HEK293 (cell line): ENCODE data around the gene ALDH18A1.

ENCODE experiments used
- CTCF ChIA-PET: fragments of 350-600 bp; formaldehyde crosslinking; extraction: SDS; loops from one replicate; lab custom pipeline; 2021; ENCODE audit warnings: antibody characterized with exemption; lab: Yijun Ruan, JAX
- POLR2A ChIA-PET: fragments of 300-600 bp; formaldehyde crosslinking; extraction: SDS; loops from one replicate; lab custom pipeline; 2020; ENCODE audit warnings: antibody characterized with exemption, inconsistent platforms; lab: Yijun Ruan, JAX
- H3K27ac ChIP-seq: fragments of 200-500 bp; sonication (Bioruptor generic); 2 replicates; pipeline ENCODE4 v1.5.1; 2014; ENCODE audit warnings: low read depth, low read length, control low read depth, inconsistent platforms; ENCODE audit errors: extremely low read depth
- H3K36me3 ChIP-seq, 2 experiments: fragments of 200-500 bp in 1 of 2; sonication (Bioruptor generic) in 1 of 2; 1 replicate in 1 of 2; 2 replicates in 1 of 2; pipeline ENCODE4 v1.5.1; 2014 to 2017; ENCODE audit warnings: inconsistent platforms in 2 of 2, low read length in 2 of 2; ENCODE audit not compliant: control insufficient read depth in 2 of 2, insufficient read depth in 1 of 2
- H3K4me1 ChIP-seq: fragments of 200-500 bp; sonication (Bioruptor generic); 2 replicates; pipeline ENCODE4 v1.5.1; 2014; ENCODE audit warnings: mild to moderate bottlenecking, low read length, inconsistent platforms; ENCODE audit not compliant: control insufficient read depth, insufficient read depth
- H3K4me3 ChIP-seq: 2 replicates; pipeline ENCODE4 v1.5.1; 2011; ENCODE audit warnings: low read depth, mild to moderate bottlenecking, control low read depth, low read length, moderate library complexity
- H3K9me3 ChIP-seq: fragments of 200-500 bp; sonication (Bioruptor generic); 2 replicates; pipeline ENCODE4 v1.5.1; 2014; ENCODE audit warnings: low read depth, low read length, inconsistent platforms; ENCODE audit not compliant: control insufficient read depth, insufficient read depth
- GLIS1 ChIP-seq: fragments of 450-650 bp; formaldehyde crosslinking; IDR thresholded peaks from 2 replicates; pipeline ENCODE4 v1.5.1; 2016; ENCODE audit warnings: missing biosample characterization, missing genetic modification characterization
- GLIS2 ChIP-seq: fragments of 450-650 bp; formaldehyde crosslinking; IDR thresholded peaks from 2 replicates; pipeline ENCODE4 v1.5.1; 2016; ENCODE audit warnings: missing biosample characterization, missing genetic modification characterization
- KLF1 ChIP-seq: fragments of 450-650 bp; formaldehyde crosslinking; IDR thresholded peaks from 2 replicates; pipeline ENCODE4 v1.5.1; 2016; ENCODE audit warnings: missing biosample characterization, missing genetic modification characterization
- KLF9 ChIP-seq: fragments of 450-650 bp; formaldehyde crosslinking; IDR thresholded peaks from 2 replicates; pipeline ENCODE4 v1.5.1; 2016; ENCODE audit warnings: missing biosample characterization, missing genetic modification characterization, low read depth
- MEIS1 ChIP-seq: sonication (generic); formaldehyde crosslinking; IDR thresholded peaks from 2 replicates; pipeline ENCODE4 v1.8.1; 2022; ENCODE audit warnings: missing genetic modification reagents, mild to moderate bottlenecking, borderline replicate concordance
- PRDM1 ChIP-seq: fragments of 450-650 bp; formaldehyde crosslinking; IDR thresholded peaks from 2 replicates; pipeline ENCODE4; 2016; ENCODE audit warnings: missing biosample characterization, missing genetic modification characterization
- ZFHX2 ChIP-seq: fragments of 450-650 bp; formaldehyde crosslinking; conservative IDR thresholded peaks from 2 replicates; pipeline ENCODE4 v1.5.1; 2016; ENCODE audit warnings: missing biosample characterization, missing genetic modification characterization
- ZIC2 ChIP-seq: fragments of 450-650 bp; formaldehyde crosslinking; IDR thresholded peaks from 2 replicates; pipeline ENCODE4 v1.5.1; 2016; ENCODE audit warnings: missing biosample characterization, missing genetic modification characterization
- ZNF132 ChIP-seq: fragments of 450-650 bp; formaldehyde crosslinking; IDR thresholded peaks from 2 replicates; pipeline ENCODE4 v1.5.1; 2017; ENCODE audit warnings: missing biosample characterization, missing genetic modification characterization, borderline replicate concordance
- ZNF155 ChIP-seq: fragments of 450-650 bp; formaldehyde crosslinking; IDR thresholded peaks from 2 replicates; pipeline ENCODE4 v1.5.1; 2016; ENCODE audit warnings: missing biosample characterization, missing genetic modification characterization
- ZNF174 ChIP-seq: fragments of 450-650 bp; formaldehyde crosslinking; IDR thresholded peaks from 2 replicates; pipeline ENCODE4 v1.5.0; 2017; ENCODE audit warnings: missing biosample characterization, mild to moderate bottlenecking, missing genetic modification characterization
- ZNF394 ChIP-seq: fragments of 450-650 bp; formaldehyde crosslinking; IDR thresholded peaks from 2 replicates; pipeline ENCODE4 v1.5.1; 2016; ENCODE audit warnings: missing biosample characterization, missing genetic modification characterization, mild to moderate bottlenecking, moderate library complexity, borderline replicate concordance
- TF ChIP-seq, protein P1 (sequence below): fragments of 450-650 bp; IDR thresholded peaks from 2 replicates; pipeline ENCODE4 v1.5.1; 2018; ENCODE audit warnings: missing biosample characterization, mild to moderate bottlenecking, missing genetic modification characterization
- TF ChIP-seq, protein P2 (sequence below): fragments of 450-650 bp; formaldehyde crosslinking; IDR thresholded peaks from 2 replicates; pipeline ENCODE4 v1.5.1; 2016; ENCODE audit warnings: missing biosample characterization, missing genetic modification characterization, low read depth
- TF ChIP-seq, protein P3 (sequence below): fragments of 450-650 bp; formaldehyde crosslinking; IDR thresholded peaks from 2 replicates; pipeline ENCODE4 v1.5.1; 2016; ENCODE audit warnings: missing biosample characterization, missing genetic modification characterization

The ALDH18A1 gene

DNA sequence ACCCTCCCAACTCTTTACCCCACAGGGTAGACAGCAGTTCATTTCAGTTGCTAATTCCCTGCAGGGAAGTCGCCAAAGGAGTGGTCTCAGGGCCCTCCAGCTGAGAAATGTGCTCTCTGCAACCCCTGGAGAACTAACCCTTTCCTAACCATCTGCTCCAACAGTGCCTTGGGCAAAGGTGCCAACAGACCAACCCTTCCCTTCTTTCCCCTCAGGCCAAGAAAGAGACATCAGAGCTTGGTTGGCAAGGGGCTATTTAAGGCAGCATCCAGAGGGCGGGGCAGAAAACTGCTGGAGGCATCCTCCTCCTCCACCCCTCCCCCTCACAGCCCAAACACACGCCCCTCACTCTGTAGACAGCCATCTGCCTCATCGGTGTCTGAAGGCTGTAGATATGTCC lies 97.0 kb downstream of the ALDH18A1 start:
- Histone ChIP-seq H3K9me3 (no peaks in the 10 kb centered on the region), H3K36me3 (no peaks in the 10 kb centered on the region), H3K27ac (no peak overlapping the region), H3K4me3 (no peak overlapping the region), H3K4me1 (peaks cover 4% of the 10 kb centered on the region; the same call in 1 of the 2 replicates)
- peak; percentile 66 for TF ChIP-seq KLF1
- TF ChIP-seq, protein P1, sequence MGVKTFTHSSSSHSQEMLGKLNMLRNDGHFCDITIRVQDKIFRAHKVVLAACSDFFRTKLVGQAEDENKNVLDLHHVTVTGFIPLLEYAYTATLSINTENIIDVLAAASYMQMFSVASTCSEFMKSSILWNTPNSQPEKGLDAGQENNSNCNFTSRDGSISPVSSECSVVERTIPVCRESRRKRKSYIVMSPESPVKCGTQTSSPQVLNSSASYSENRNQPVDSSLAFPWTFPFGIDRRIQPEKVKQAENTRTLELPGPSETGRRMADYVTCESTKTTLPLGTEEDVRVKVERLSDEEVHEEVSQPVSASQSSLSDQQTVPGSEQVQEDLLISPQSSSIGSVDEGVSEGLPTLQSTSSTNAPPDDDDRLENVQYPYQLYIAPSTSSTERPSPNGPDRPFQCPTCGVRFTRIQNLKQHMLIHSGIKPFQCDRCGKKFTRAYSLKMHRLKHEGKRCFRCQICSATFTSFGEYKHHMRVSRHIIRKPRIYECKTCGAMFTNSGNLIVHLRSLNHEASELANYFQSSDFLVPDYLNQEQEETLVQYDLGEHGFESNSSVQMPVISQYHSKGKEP (tag by site-specific recombination), result no peak
- TF ChIP-seq, protein P2, sequence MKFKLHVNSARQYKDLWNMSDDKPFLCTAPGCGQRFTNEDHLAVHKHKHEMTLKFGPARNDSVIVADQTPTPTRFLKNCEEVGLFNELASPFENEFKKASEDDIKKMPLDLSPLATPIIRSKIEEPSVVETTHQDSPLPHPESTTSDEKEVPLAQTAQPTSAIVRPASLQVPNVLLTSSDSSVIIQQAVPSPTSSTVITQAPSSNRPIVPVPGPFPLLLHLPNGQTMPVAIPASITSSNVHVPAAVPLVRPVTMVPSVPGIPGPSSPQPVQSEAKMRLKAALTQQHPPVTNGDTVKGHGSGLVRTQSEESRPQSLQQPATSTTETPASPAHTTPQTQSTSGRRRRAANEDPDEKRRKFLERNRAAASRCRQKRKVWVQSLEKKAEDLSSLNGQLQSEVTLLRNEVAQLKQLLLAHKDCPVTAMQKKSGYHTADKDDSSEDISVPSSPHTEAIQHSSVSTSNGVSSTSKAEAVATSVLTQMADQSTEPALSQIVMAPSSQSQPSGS, result no peak
- TF ChIP-seq ZFHX2 (tag by site-specific recombination), result peak; percentile 48
- no peak for TF ChIP-seq ZNF174
- no peak for TF ChIP-seq ZNF155
- TF ChIP-seq GLIS2 (tag by site-specific recombination), result 0 out of 2 replicates have a peak, but pooled peaks have one; percentile 24
- TF ChIP-seq MEIS1, result no peak
- 0 out of 2 replicates have a peak, but pooled peaks have one; percentile 20 for TF ChIP-seq GLIS1 (tag by site-specific recombination)
- TF ChIP-seq ZIC2 (tag by site-specific recombination), result peak; percentile 50
- peak; percentile 50; the same call in 1 of the 2 replicates for TF ChIP-seq KLF9 (tag by site-specific recombination)
- CTCF ChIA-PET, result interaction anchor here (0.8 to 2.3 kb wide), 4 partner anchors 9 to 185 kb away, joined by 3 to 12 read pairs (median 3); no protein-coding TSS in a partner anchor
- POLR2A ChIA-PET, result interaction anchor here (0.6 to 0.7 kb wide), 2 partner anchors 44 to 199 kb away, joined by 4 to 6 read pairs; no protein-coding TSS in a partner anchor

DNA sequence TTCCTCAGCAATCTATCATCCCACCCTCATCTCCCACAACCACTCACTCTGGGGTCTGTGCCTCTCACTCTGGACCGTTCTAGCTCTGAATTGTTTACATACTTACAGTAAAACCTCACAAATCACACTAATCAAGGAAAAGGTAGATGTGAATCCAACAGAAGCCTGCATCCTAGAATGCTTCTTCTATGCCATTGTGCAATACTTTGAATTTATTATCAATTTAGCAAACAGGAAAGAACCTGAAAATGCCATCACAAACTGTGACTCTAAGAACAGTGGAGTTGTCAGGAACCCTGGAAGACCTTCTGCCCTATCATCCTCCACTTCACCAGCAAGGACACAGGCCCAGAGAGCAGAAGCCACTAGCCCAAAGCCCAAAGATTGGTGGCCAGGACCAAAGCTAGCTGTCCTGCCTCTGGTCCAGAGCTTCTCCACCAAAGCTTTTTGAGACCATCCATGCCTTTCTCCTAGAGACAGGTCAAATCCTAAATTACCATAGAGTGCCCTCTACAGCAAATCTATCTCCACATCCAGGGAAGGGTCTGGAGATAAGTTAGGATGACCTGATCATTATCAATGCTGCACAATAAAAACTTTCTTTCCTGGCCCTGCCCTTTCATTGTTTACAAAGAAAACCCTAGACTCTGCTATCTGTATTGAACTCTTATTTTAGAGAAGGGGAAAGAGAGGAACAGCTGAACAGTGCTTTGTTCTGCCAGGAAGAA lies 97.8 kb downstream of the ALDH18A1 start:
- H3K9me3 ChIP-seq, result no peaks in the 10 kb centered on the region
- TF ChIP-seq ZNF132 (tag by site-specific recombination) (no peak), PRDM1 (tag by site-specific recombination) (peak; percentile 64; the same call in 1 of the 2 replicates)
- TF ChIP-seq, protein P3, sequence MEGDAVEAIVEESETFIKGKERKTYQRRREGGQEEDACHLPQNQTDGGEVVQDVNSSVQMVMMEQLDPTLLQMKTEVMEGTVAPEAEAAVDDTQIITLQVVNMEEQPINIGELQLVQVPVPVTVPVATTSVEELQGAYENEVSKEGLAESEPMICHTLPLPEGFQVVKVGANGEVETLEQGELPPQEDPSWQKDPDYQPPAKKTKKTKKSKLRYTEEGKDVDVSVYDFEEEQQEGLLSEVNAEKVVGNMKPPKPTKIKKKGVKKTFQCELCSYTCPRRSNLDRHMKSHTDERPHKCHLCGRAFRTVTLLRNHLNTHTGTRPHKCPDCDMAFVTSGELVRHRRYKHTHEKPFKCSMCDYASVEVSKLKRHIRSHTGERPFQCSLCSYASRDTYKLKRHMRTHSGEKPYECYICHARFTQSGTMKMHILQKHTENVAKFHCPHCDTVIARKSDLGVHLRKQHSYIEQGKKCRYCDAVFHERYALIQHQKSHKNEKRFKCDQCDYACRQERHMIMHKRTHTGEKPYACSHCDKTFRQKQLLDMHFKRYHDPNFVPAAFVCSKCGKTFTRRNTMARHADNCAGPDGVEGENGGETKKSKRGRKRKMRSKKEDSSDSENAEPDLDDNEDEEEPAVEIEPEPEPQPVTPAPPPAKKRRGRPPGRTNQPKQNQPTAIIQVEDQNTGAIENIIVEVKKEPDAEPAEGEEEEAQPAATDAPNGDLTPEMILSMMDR, result peak; percentile 34; the same call in 1 of the 2 replicates
- TF ChIP-seq, all 188 proteins: peak for 2
- no peak overlapping the region for H3K4me3 ChIP-seq
- POLR2A ChIA-PET, result no interaction called here
- H3K27ac ChIP-seq, result no peak overlapping the region
- no peaks in the 10 kb centered on the region for H3K36me3 ChIP-seq
- CTCF ChIA-PET, result interaction anchor here (0.6 to 2.3 kb wide), 6 partner anchors 8 to 1054 kb away, joined by 3 to 12 read pairs (median 3); no protein-coding TSS in a partner anchor
- H3K4me1 ChIP-seq, result peaks cover 4% of the 10 kb centered on the region; the same call in 1 of the 2 replicates

DNA sequence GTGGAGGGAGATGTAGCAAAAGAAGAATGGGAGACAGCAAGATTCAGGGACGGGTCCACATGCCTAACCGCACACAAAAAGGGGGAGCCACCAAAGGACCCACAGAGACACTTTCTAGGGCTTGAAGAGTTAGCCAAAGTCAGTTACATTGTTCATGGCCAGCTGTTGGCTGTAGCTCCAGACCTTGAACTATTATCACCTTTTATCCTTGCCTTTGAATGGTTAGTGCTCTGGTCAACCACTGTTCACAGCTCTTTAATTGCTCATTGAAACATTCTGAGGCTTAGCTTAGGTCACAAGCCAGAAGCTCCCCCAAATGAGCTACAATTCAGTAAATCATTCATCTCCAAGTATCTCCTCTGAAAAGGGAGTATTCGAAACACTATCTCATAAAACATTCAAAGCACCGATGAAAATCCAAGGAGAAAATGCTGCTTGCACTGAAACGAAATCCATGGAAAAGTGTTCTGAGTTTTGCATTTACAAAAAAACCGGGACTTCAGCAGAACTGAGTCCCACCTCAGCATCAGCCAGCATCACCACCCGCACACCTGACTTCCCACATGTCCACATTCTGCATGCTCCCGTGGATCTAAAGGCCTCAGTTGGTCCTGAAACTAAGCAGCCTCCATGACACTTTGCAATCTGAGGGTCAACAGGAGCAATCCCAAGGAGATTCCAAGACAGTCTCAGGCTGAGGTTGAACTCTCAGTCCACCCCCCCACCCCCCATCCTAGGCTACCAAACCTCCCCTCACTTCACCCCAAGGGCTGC lies 99.3 kb downstream of the ALDH18A1 start:
- POLR2A ChIA-PET, result interaction anchor here (0.6 to 0.7 kb wide), 2 partner anchors 33 to 131 kb away, joined by 3 read pairs; no protein-coding TSS in a partner anchor
- Histone ChIP-seq H3K27ac (no peak overlapping the region), H3K4me3 (no peak overlapping the region), H3K4me1 (peaks cover 4% of the 10 kb centered on the region; the same call in 1 of the 2 replicates), H3K36me3 (no peaks in the 10 kb centered on the region), H3K9me3 (no peaks in the 10 kb centered on the region)
- TF ChIP-seq PRDM1 (tag by site-specific recombination), result peak; percentile 46
- TF ChIP-seq ZNF394 (tag by site-specific recombination), result no peak
- CTCF ChIA-PET, result interaction anchor here (0.6 to 1.2 kb wide), 4 partner anchors 45 to 912 kb away, joined by 4 to 5 read pairs (median 4); no protein-coding TSS in a partner anchor
